NCI-H510A (cell line): Measurements from ENCODE around the gene MAGI2.

Experiments used
- DNase-seq: peaks from one replicate; lab custom pipeline; 2025; lab: John Stamatoyannopoulos, UW

Gene MAGI2

DNA sequence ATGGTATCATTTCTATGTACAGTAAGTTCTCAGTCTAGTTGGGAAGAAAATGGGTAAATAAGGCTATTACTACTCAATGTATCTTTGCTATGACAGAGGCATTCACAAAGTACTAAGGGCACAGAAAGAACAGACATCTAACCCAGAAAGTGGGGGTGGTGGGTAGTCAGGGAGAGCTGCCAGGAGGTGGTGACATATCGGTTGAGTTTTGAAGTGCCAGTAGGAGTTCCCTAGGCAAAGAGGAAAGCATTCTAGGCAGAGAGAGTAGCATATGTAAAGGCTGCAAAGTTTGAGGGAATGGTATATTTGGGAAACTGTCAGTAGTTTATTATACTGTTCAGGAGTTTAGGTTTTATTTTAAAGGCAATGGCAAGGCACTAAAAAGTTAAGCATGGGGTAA, 1372.1 kb downstream of the MAGI2 start:
- no peak for DNase-seq

DNA sequence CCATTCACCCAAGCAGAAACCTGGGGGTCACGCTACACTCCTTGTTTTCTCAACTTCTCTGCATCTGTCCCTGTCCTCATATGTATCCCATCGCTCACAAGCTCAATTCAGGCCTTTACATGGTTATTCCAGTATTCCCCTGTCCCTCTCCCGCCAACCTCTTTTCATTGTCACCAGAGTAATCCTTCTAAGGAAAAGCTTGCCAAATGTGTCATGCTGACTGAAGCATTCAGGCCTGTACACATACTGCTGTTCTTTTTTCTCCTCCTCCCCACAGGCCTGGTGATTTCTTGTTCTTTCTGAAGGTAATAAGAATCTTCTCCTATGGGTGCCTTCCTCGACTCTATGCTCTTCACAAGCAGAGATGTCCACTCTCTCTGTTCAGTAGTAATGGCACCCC, 1372.7 kb downstream of the MAGI2 start:
- DNase-seq: no peak

DNA sequence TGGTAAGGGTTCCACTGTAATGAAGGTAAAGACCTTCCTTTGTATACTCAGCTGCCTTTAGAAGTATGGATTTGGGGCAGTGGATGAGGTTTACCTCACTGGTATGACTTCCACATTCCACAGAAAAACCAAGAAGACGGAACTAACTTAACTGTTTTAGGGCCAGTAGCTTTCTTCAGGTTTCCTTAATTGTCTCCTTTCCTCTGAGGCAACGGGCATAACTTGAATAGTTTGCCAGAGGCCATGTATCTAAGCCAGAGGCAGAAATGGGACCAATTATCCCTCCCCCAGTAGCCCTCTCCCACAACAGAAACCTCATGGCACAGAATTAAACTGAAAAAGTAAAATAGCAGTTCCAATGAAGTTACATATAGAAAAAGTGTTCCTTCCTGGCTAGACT, 1373.2 kb downstream of the MAGI2 start:
- DNase-seq: no peak

- DNase-seq: no peak
Observed at GRCh38 chr7:78074713-78075112, 1378.8 kb downstream of the MAGI2 start.

- no peak for DNase-seq
Observed at GRCh38 chr7:78073609-78074382, 1379.7 kb downstream of the MAGI2 start.

- DNase-seq: no peak
Observed at GRCh38 chr7:78072201-78072590, 1381.3 kb downstream of the MAGI2 start.

DNA sequence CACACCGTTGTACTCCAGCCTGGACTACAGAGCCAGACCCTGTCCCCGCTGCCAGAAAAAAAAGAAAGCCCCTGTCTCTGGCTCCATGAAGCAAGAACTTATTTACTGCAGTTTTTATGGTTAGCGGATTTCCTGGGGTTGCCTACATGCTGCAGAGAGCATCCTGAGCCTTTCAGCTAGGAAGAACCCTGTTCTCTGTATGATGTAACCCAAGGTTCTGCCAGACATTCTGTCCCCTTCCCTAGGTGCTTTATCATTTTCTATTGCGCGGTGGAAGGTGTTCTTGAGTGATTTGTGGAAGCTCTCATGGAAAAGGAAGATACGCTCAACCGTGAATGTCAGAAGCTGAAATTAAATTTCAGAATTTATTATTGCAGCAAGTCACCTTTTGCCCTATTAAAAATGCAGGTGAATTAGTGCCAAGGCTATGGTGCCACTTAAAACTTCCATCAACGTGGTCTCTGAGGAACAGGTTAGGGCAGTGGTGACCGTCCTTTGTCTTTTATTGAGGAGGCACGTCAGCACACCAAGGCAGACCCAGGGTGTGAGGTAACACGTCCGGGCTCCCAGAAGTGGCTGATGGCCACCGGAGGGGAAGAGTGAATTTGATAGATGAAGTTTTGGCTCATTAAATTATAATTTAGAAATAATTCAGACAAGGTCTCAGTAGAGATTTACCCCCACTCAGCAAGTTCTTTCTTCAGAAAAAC, 1381.8 kb downstream of the MAGI2 start:
- no peak for DNase-seq

DNA sequence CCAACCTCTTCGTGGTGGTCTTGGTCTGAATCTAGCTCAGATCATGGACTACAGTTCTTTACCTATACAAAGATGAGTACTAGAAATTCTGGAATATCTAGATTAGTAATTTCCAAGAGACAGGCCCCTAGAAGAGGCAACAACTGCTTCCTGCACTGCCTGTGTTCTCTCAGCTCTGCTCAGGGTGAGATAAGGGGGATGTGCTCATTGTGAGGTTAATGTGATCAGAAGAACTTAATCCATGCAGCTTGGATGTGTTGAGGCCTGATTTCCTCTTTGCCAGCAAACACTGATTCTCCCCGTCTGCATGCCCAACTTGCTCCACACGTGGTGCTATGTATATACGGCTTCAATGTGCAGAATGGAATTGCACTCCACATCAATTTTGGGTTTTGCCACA, 1386.9 kb downstream of the MAGI2 start:
- DNase-seq: no peak

GRCh38 chr7:78063758-78064157, 1389.7 kb downstream of the MAGI2 start:
- no peak for DNase-seq

- DNase-seq: no peak
Observed at GRCh38 chr7:78062214-78062613, 1391.3 kb downstream of the MAGI2 start.

DNA sequence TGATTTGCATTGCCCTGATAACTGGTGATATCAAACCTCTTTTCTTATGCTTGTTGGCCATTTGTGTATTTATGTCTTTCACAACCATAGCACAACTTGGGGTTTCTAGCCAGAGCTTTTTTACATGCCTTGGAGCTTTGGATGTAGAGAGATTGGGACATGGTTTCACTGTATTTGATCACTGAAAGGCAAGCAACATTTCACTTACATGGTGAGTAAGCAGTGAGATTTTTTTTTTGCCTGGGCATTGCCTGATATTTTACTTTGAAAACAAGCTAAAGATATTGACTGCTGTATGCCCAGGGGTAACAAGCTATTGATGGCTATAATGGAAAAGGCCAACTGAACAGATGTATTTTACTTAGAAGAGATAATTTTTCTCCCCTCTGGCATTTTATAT, 1395.9 kb downstream of the MAGI2 start:
- no peak for DNase-seq

GRCh38 chr7:78055599-78055998, 1397.9 kb downstream of the MAGI2 start:
- DNase-seq: no peak

- DNase-seq: no peak
Observed at GRCh38 chr7:78055001-78055573, 1398.4 kb downstream of the MAGI2 start.

GRCh38 chr7:78052112-78052511, 1401.4 kb downstream of the MAGI2 start:
- no peak for DNase-seq

DNA sequence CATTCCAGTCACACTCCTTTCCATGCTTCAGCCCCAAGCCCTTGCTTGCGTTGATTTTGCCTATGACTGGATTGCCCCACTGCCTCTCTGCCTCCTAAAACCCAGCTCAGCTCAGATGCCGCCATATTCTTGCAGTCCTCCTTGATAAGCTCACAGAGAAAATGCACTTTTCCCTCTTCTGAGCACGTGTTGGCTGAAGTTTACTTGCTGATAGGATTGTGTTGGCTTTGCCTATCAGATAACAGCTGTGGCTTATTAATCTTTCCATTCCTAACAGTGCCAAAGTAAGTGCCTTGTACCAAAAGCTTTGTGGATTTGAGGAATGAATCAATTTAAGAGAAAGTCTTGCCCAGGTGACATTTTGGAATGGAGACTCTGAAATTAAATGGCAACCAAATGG, 1405.7 kb downstream of the MAGI2 start:
- no peak for DNase-seq

- no peak for DNase-seq
Observed at GRCh38 chr7:78043159-78043558, 1410.3 kb downstream of the MAGI2 start.

GRCh38 chr7:78041423-78041822, 1412.0 kb downstream of the MAGI2 start:
- no peak for DNase-seq

DNA sequence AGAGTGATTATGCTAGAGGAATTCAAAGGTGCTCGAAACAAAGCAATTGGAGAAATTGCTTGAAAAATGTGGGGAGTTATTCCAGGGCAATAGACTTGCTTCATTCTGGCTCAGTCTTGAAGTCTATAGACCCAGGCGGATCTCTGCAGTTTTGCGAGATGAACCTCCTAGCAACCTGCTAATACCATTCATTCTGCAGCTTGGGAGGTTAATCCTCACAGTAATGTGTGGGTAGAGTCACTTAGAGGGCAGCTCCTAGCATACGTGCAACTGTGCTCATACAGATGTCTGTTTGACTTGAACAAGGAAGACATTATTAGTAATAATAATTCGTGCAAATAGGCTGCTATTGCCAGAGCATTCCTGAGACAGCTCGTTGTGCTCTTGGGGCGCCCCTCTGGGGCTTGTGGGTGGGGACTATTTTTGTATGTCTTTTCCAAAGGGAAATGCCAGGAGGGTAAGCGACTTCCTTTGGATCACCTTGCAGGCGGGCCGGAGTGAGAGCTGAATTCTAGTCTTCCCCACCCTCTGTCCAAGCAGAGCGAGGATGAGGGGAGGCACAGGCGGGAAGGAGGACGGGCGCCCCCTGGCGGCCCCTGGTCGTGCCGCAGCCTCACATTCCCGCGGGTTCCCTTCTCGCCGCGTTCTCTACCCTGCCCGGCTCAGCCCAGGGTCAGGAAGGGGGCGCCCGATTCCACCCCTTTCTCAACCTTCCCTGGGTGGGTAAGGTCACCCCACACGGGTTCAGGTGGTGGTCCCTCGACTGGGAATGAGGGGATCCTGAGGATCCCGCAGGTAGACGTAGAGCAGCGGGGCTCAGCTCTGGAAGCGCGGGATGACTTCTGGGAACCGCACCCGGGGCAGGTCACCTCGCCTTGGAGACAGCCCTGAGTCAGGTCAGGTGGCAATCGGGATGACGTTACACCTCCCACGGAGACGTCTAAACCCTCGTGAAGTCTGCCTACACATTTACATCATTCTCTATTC, 1413.4 kb downstream of the MAGI2 start:
- DNase-seq: no peak

GRCh38 chr7:78038465-78039080, 1414.9 kb downstream of the MAGI2 start:
- DNase-seq: no peak

DNA sequence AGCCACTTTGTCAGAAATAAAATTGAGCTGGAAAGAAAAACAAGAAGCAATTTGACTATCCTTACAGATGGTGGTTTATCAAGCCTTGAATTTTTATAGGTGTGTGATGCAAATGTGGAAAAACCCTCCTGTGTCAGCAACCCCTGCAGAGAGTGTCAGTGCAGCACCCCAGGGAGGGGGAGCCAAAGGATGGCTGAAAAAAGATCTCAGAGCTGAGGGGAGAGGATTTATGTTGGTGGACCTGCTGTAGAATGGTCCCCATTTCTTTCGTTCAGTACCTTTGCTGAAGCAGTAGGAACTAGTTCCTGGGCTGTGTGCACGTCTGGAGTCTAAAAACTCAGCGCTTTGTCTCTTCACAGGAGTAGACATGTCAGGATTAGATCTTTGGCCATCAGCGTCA, 1415.9 kb downstream of the MAGI2 start:
- DNase-seq: no peak

GRCh38 chr7:78033410-78033809, 1420.1 kb downstream of the MAGI2 start:
- no peak for DNase-seq

DNA sequence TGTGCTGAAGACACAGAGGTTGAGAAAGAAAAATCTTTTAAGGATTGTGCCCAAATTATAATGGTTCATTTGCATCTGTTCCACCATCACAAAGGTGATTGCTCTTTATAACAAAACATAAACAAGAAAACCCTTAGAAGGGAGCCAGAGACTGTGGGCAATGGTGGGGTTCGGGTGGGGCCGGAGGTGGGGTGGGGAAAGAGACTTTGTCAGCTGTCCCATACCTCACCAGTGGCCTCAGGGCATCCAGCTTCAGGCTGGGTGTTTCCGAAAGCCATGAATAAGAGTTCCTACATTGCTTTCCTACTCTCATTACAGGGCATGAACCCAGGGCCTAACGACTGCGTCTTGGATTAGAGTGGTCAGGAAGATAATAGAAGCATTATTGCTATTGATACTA, 1427.0 kb downstream of the MAGI2 start:
- DNase-seq: no peak
